Measurements from ENCODE around the gene MIS18A.

DNA sequence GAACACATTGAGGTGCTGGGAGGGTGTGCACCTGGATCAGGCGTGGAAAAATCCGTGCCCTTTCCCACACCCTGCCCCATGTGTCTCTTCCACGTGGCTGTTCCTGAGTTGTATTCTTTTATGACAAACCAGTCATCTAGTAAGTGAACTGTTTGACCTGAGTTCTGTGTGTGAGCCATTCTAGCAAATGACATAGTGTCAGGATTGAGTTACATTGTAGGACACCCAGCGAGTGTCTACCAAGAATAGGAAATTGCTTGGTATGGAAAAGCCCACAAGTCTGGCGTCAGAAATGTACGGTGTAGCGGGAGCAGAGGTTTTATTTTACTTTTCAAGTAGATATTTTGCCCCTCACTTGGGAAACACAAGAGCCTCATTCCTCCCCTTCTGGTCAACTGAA lies 18.6 kb upstream of the MIS18A start:
- no peak for TF ChIP-seq TAF1 (IDR thresholded peaks at IDR 0.05; ENCODE audit: low read depth)
- no peak for TF ChIP-seq YY1 (IDR thresholded peaks at IDR 0.05; ENCODE audit: low read depth)
